Keratinocyte (primary cell): ENCODE results near the gene CLCN1.

Source experiments
- CTCF ChIP-seq, 3 experiments: IDR thresholded peaks in 1 of 3; conservative IDR thresholded peaks in 1 of 3; optimal IDR thresholded peaks in 1 of 3; 2 replicates in 2 of 3; 3 replicates in 1 of 3; pipeline versions ENCODE3 to v1.5.1; 2011; ENCODE audit warnings: low read length in 3 of 3, mild to moderate bottlenecking in 3 of 3, moderate library complexity in 2 of 3, control low read depth in 1 of 3, inconsistent platforms in 1 of 3; ENCODE audit not compliant: insufficient read depth in 2 of 3; ENCODE audit errors: extremely low read depth in 1 of 3
- EZH2 ChIP-seq: IDR thresholded peaks from one replicate; pipeline ENCODE4 v1.6.1; 2012; ENCODE audit warnings: inconsistent platforms, mild to moderate bottlenecking, low read length, moderate library complexity

GRCh38 chr7:143280566-143280965 is 35.3 kb upstream of the CLCN1 start:
- TF ChIP-seq CTCF (optimal IDR thresholded peaks at IDR 0.05 in 1 of 3, IDR thresholded peaks at IDR 0.05 in 1 of 3, conservative IDR thresholded peaks at IDR 0.05 in 1 of 3; ENCODE audit: extremely low read depth in 1 of 3, insufficient read depth in 2 of 3, low read length in 3 of 3) (no peak), EZH2 (no peak)
